Gastroesophageal sphincter (tissue), 3 donors: ENCODE results near the gene CTRL.

ENCODE experiments used
- POLR2A ChIP-seq, 2 donors: fragments of 450-650 bp; IDR thresholded peaks; one replicate each; pipeline ENCODE4 v1.6.1; 2017; ENCODE audit warnings: antibody characterized with exemption in 2 of 2, mild to moderate bottlenecking in 2 of 2, moderate library complexity in 1 of 2
- TF ChIP-seq, protein P1 (sequence below), 4 experiments: fragments of 200-600 bp in 2 of 4; fragments of 450-650 bp in 2 of 4; sonication (generic) in 1 of 4; IDR thresholded peaks; one replicate each; pipeline ENCODE4 v1.5.1; 2017 to 2019; ENCODE audit warnings: antibody characterized with exemption in 4 of 4, mild to moderate bottlenecking in 2 of 4, moderate library complexity in 2 of 4

DNA sequence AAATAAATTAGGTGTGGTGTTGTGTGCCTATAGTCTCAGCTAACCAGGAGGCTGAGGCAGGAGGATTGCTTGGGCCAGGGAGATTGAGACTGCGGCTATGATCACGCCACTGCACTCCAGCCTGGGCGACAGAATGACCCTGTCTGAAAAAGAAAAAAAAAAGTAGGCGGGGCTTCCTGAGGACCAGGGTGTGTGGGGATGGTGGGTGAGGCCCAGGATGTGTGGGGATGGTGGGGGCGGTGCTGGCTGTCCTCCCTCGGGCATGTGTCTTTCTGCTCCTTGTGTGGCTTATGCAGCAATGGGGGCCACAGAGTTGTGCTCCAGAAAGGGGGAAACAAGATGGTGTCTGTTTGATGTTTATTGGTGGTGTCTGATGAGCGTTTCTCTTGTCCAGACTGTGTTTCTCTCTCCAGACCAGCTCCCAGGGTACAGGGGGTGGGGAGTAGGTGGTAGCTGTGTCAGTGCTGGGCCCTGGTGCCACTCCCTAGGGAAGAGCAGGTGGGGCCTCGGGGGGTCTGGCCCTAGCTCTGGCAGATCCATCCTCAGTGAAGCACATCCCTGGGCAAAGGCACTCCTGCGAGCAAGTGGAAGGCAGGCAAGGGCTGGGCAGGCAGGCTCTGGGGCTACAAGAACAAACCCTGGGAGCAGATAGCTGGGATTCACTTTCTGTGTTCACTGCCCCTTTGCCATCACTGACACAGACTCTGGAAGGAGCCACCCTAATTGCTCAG, 10.0 kb upstream of the CTRL start:
- no peak for TF ChIP-seq POLR2A (IDR thresholded peaks at IDR 0.05)
- TF ChIP-seq, protein P1, sequence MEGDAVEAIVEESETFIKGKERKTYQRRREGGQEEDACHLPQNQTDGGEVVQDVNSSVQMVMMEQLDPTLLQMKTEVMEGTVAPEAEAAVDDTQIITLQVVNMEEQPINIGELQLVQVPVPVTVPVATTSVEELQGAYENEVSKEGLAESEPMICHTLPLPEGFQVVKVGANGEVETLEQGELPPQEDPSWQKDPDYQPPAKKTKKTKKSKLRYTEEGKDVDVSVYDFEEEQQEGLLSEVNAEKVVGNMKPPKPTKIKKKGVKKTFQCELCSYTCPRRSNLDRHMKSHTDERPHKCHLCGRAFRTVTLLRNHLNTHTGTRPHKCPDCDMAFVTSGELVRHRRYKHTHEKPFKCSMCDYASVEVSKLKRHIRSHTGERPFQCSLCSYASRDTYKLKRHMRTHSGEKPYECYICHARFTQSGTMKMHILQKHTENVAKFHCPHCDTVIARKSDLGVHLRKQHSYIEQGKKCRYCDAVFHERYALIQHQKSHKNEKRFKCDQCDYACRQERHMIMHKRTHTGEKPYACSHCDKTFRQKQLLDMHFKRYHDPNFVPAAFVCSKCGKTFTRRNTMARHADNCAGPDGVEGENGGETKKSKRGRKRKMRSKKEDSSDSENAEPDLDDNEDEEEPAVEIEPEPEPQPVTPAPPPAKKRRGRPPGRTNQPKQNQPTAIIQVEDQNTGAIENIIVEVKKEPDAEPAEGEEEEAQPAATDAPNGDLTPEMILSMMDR (IDR thresholded peaks at IDR 0.05), result no peak
